Gastrocnemius medialis (tissue), 4 donors: ENCODE measurements around the gene SS18L1. TPM values are rescaled to one million over a fixed set of nuclear protein-coding genes. Genes with fewer than 3 reads are reported as not detected.

Source experiments
- ATAC-seq, 2 donors: fragments of 150-250 bp; one replicate each; pipeline ENCODE4 v1.9.1; 2016
- DNase-seq, 2 donors: peaks; one replicate each; pipeline ENCODE4 v3.0.0-alpha.2; 2019
- H3K27ac ChIP-seq, 4 donors: fragments of 200-600 bp; sonication (generic); 1 replicate in 1 of 4; 2 replicates in 3 of 4; pipeline ENCODE4 v1.5.1; 2016 to 2018; ENCODE audit warnings: mild to moderate bottlenecking in 2 of 4, moderate library complexity in 1 of 4
- H3K27me3 ChIP-seq, 3 donors: fragments of 200-600 bp; sonication (generic) in 2 of 3; 1 replicate in 1 of 3; 2 replicates in 2 of 3; pipeline versions ENCODE4 v1.5.1 to v1.6.0; 2016 to 2019; ENCODE audit warnings: mild to moderate bottlenecking in 1 of 3, moderate library complexity in 1 of 3
- H3K36me3 ChIP-seq, 2 donors: fragments of 200-600 bp; sonication (generic) in 1 of 2; one replicate each; pipeline ENCODE4 v1.5.1; 2017 to 2018
- H3K4me1 ChIP-seq, 2 donors: fragments of 200-600 bp; sonication (generic) in 1 of 2; one replicate each; pipeline ENCODE4 v1.5.1; 2016 to 2017; ENCODE audit warnings: mild to moderate bottlenecking in 2 of 2
- H3K4me3 ChIP-seq, 4 donors: fragments of 200-600 bp; sonication (generic) in 3 of 4; 1 replicate in 1 of 4; 2 replicates in 3 of 4; pipeline ENCODE4 v1.5.1; 2016 to 2019; ENCODE audit warnings: mild to moderate bottlenecking in 2 of 4
- H3K9me3 ChIP-seq, 3 donors: fragments of 200-600 bp; sonication (generic) in 2 of 3; 1 replicate in 1 of 3; 2 replicates in 2 of 3; pipeline ENCODE4 v1.5.1; 2016 to 2019
- CTCF ChIP-seq, 5 experiments: fragments of 450-650 bp in 3 of 5; fragments of 200-600 bp in 2 of 5; sonication (generic) in 2 of 5; IDR thresholded peaks in 4 of 5; conservative IDR thresholded peaks in 1 of 5; 1 replicate in 4 of 5; 2 replicates in 1 of 5; pipeline ENCODE4 v1.5.1; 2016 to 2019; ENCODE audit warnings: antibody characterized with exemption in 5 of 5, mild to moderate bottlenecking in 3 of 5, moderate library complexity in 3 of 5
- POLR2A ChIP-seq, 2 donors: fragments of 450-650 bp; IDR thresholded peaks; one replicate each; pipeline ENCODE4 v1.6.1; 2017; ENCODE audit warnings: antibody characterized with exemption in 2 of 2, mild to moderate bottlenecking in 2 of 2, moderate library complexity in 2 of 2
- in situ Hi-C, 4 donors: fragments of 200-750 bp; cut with MboI; loops; one replicate each; pipeline versions ENCODE4 v1.15.0 to v1.8.0; 2017; ENCODE audit warnings: low sequenced_read_pairs in 4 of 4
- intact Hi-C: fragments of 100-400 bp; cut with DNase I; formaldehyde crosslinking; loops from one replicate; pipeline ENCODE4 v1.15.1; 2023; ENCODE audit warnings: low total_unique reads
- total RNA-seq, 4 donors: library from RNA; depleted of rRNA; stranded (reverse); fragments of >200 nt; gene quantifications; one replicate each; pipeline versions ENCODE4 v1.1.0 to v1.2.3, GENCODE V29; 2016

The SS18L1 gene
- total RNA-seq, 4 donors from 2014 or later: 11.5 to 31.8 (median 16.9) TPM

GRCh38 chr20:62197311-62197710 lies 53.7 kb downstream of the SS18L1 start:
- no peak for TF ChIP-seq POLR2A (IDR thresholded peaks at IDR 0.05)
- TF ChIP-seq CTCF (IDR thresholded peaks at IDR 0.05 in 4 of 5, conservative IDR thresholded peaks at IDR 0.05 in 1 of 5): no peak
- Histone ChIP-seq H3K27ac (no peak overlapping the region), H3K27me3 (no peaks in the 10 kb centered on the region), H3K36me3 (peaks cover 3 to 76% of the 10 kb centered on the region in 2 donors), H3K4me3 (no peak overlapping the region), H3K4me1 (no peaks in the 10 kb centered on the region), H3K9me3 (no peaks in the 10 kb centered on the region)
- in situ Hi-C loops: loop anchor here in 1 of 4 donors (25.0 kb wide), 1 partner anchor 190 kb away; the partner anchor contains the start of gene RPS21
- DNase-seq (no peak), ATAC-seq (no peak)
- intact Hi-C loops: no loop called here

- intact Hi-C loops: no loop called here
- H3K4me3 ChIP-seq: no peak overlapping the region
- TF ChIP-seq POLR2A (IDR thresholded peaks at IDR 0.05) (no peak), CTCF (IDR thresholded peaks at IDR 0.05 in 4 of 5, conservative IDR thresholded peaks at IDR 0.05 in 1 of 5) (no peak)
- no peaks in the 10 kb centered on the region for H3K9me3 ChIP-seq
- H3K4me1 ChIP-seq: no peaks in the 10 kb centered on the region
- ATAC-seq: no peak
- H3K27me3 ChIP-seq: no peaks in the 10 kb centered on the region
- DNase-seq: no peak
- peaks cover 3 to 77% of the 10 kb centered on the region in 2 donors for H3K36me3 ChIP-seq
- H3K27ac ChIP-seq: no peak overlapping the region
- in situ Hi-C loops: loop anchor here in 1 of 4 donors (25.0 kb wide), 1 partner anchor 190 kb away; the partner anchor contains the start of gene RPS21
These were observed 54.2 kb downstream of the SS18L1 start for GRCh38 chr20:62197801-62198200.

- intact Hi-C loops (no loop called here), in situ Hi-C loops (loop anchor here in 1 of 4 donors (25.0 kb wide), 1 partner anchor 189 kb away; the partner anchor contains the start of gene RPS21)
- DNase-seq: no peak
- Histone ChIP-seq H3K27me3 (no peaks in the 10 kb centered on the region), H3K9me3 (no peaks in the 10 kb centered on the region), H3K4me3 (no peak overlapping the region), H3K36me3 (peaks cover 3 to 81% of the 10 kb centered on the region in 2 donors), H3K4me1 (no peaks in the 10 kb centered on the region), H3K27ac (no peak overlapping the region)
- TF ChIP-seq CTCF (IDR thresholded peaks at IDR 0.05 in 4 of 5, conservative IDR thresholded peaks at IDR 0.05 in 1 of 5) (no peak), POLR2A (IDR thresholded peaks at IDR 0.05) (no peak)
- ATAC-seq: no peak
These were observed 54.9 kb downstream of the SS18L1 start for GRCh38 chr20:62198496-62198895.

GRCh38 chr20:62198931-62199330 lies 55.4 kb downstream of the SS18L1 start:
- Histone ChIP-seq H3K4me1 (no peaks in the 10 kb centered on the region), H3K9me3 (no peaks in the 10 kb centered on the region), H3K4me3 (no peak overlapping the region), H3K36me3 (peaks cover 3 to 84% of the 10 kb centered on the region in 2 donors), H3K27ac (no peak overlapping the region), H3K27me3 (no peaks in the 10 kb centered on the region)
- no peak for DNase-seq
- no peak for ATAC-seq
- in situ Hi-C loops: loop anchor here in 1 of 4 donors (25.0 kb wide), 1 partner anchor 188 kb away; the partner anchor contains the start of gene RPS21
- TF ChIP-seq POLR2A (IDR thresholded peaks at IDR 0.05) (no peak), CTCF (IDR thresholded peaks at IDR 0.05 in 4 of 5, conservative IDR thresholded peaks at IDR 0.05 in 1 of 5) (no peak)
- intact Hi-C loops: no loop called here
